Spleen (tissue), 11 donors: ENCODE results near the gene PTX4. TPM values are rescaled to one million over a fixed set of nuclear protein-coding genes. Genes with fewer than 3 reads are reported as not detected.

Experiments
- DNase-seq: peaks from one replicate; pipeline ENCODE4 v3.0.0-alpha.2; 2020
- H3K27ac ChIP-seq, 8 donors: fragments of 200-600 bp; sonication (generic) in 7 of 8; 1 replicate in 4 of 8; 2 replicates in 4 of 8; pipeline versions ENCODE4 v1.5.0 to v1.8.0; 2016 to 2021; ENCODE audit warnings: inconsistent platforms in 4 of 8, mild to moderate bottlenecking in 4 of 8, moderate library complexity in 1 of 8
- H3K27me3 ChIP-seq, 7 donors: fragments of 200-600 bp; sonication (generic) in 6 of 7; replicated peaks in 1 of 7; 1 replicate in 4 of 7; 2 replicates in 3 of 7; pipeline versions ENCODE4 v1.5.0 to v1.8.0; 2016 to 2021; ENCODE audit warnings: inconsistent platforms in 3 of 7, mild to moderate bottlenecking in 1 of 7
- H3K36me3 ChIP-seq, 6 donors: fragments of 200-600 bp; sonication (generic) in 5 of 6; 1 replicate in 4 of 6; 2 replicates in 2 of 6; pipeline versions ENCODE4 v1.5.0 to v1.8.0; 2016 to 2021; ENCODE audit warnings: inconsistent platforms in 2 of 6
- H3K4me1 ChIP-seq, 6 donors: fragments of 200-600 bp; sonication (generic) in 5 of 6; 1 replicate in 3 of 6; 2 replicates in 3 of 6; pipeline versions ENCODE4 v1.5.0 to v1.8.0; 2016 to 2021; ENCODE audit warnings: inconsistent platforms in 3 of 6
- H3K4me3 ChIP-seq, 8 donors: fragments of 200-600 bp; sonication (generic) in 7 of 8; 1 replicate in 4 of 8; 2 replicates in 4 of 8; pipeline versions ENCODE4 v1.5.0 to v1.8.0; 2016 to 2021; ENCODE audit warnings: inconsistent platforms in 4 of 8, mild to moderate bottlenecking in 4 of 8, moderate library complexity in 2 of 8
- H3K9me3 ChIP-seq, 8 donors: fragments of 200-600 bp; sonication (generic) in 7 of 8; 1 replicate in 4 of 8; 2 replicates in 4 of 8; pipeline versions ENCODE4 v1.5.0 to v1.8.0; 2016 to 2021; ENCODE audit warnings: inconsistent platforms in 4 of 8
- POLR2A ChIP-seq, 3 donors: fragments of 450-650 bp; IDR thresholded peaks; one replicate each; pipeline ENCODE4 v1.5.1; 2017; ENCODE audit warnings: antibody characterized with exemption in 3 of 3, mild to moderate bottlenecking in 1 of 3
- POLR2AphosphoS5 ChIP-seq, 3 donors: sonication (generic); formaldehyde crosslinking; IDR thresholded peaks; one replicate each; pipeline ENCODE4 v1.5.1; 2017; ENCODE audit warnings: antibody characterized with exemption in 3 of 3
- WGBS, 5 donors: extraction: QIAGEN DNeasy Blood & Tissue Kit in 3 of 5; methylation state at CpG; one replicate each; pipeline versions ENCODE4 v1.1.5 to v1.1.7; 2013 to 2018; 5-methylcytosine and 5-hydroxymethylcytosine counted together
- intact Hi-C: fragments of 100-400 bp; cut with DNase I; formaldehyde crosslinking; loops from one replicate; pipeline ENCODE4 v1.15.0; 2023; ENCODE audit warnings: low total_unique reads
- polyA plus RNA-seq, 3 donors: library from polyadenylated mRNA; stranded (reverse); fragments of 200-250 nt; gene quantifications; one replicate each; pipeline ENCODE4 v1.2.1, GENCODE V29; 2013
- total RNA-seq, 7 donors: library from RNA; depleted of rRNA in 3 of 7; stranded (reverse); fragments of >200 nt in 3 of 7; fragmentation: NEBNext Ultra II Directional in 4 of 7; extraction: Animal tissue kit (Norgen Biotek cat#: 25700) in 4 of 7; gene quantifications; one replicate each; pipeline versions ENCODE4 v1.1.0 to v1.2.1, GENCODE V29; 2016 to 2021
- TF ChIP-seq, protein P1 (sequence below), 11 experiments: fragments of 200-600 bp in 7 of 11; fragments of 450-650 bp in 4 of 11; sonication (generic) in 4 of 11; IDR thresholded peaks in 8 of 11; conservative IDR thresholded peaks in 3 of 11; 1 replicate in 7 of 11; 2 replicates in 4 of 11; pipeline versions ENCODE4 v1.4.0 to v1.8.0; 2016 to 2021; ENCODE audit warnings: antibody characterized with exemption in 11 of 11, inconsistent platforms in 4 of 11, mild to moderate bottlenecking in 1 of 11
- donor health status: healthy with polysubstance abuse.
- donor health status: DM: no; HTN: no; CAD: no; lungs with moderate emphysema.
- donor health status: DM: no; HTN: no; CAD: no.
- donor health status: Bipolar disorder and iron deficiency.
- donor health status: healthy.
- donor health status: DM: no; HTN: no; CAD: no.
- donor health status: DM: yes; HTN: yes; CAD: no.

PTX4 gene
- total and polyA plus RNA-seq, 10 donors: 0.03 to 0.85 (median 0.44) TPM; not detected in 3

DNA sequence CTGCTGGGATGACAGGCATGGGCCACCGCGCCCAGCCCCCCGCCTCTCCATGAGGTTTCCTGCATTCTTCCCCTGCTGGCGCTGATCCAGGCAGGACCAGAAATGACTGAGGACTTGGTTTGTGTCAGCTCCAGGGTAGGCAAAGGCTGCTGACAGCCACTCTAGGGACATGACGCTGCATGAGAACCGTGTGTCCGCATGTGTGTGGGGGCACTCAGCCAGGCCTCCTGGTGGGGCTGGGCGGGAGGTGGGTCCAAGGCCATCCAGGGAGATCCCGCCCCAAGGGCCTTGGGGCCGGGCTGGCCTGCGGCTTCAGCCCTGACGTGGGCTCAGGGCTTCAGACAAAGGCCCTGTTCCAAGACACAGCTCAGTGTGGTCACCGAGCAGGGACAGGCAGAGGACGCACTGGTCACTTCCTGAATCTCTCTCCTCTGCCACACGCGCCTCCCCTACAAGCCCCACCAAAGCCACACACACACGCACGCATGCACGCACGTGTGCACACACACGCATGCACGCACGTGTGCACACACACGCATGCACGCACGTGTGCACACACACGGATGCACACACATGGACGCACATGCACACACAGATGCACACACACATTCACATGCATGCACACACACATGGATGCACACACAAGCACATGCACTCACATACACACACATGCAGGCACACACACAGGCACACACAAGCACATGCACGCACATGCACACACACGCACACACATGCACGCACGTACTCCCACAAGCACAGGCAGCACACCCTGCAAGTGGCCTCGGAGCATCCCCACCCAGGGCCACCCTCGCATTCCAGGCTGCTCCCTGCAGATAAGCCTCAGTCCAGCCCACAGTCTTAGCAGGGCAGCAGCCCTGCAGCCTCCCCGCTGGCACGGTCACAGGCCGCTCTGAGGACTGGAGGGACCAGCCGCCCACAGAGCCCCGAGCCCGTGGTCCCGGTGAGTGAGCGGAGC is 39.4 kb upstream of the PTX4 start:
- no peak overlapping the region for H3K4me3 ChIP-seq
- H3K36me3 ChIP-seq: peaks cover 0 to 18% (median 0%) of the 10 kb centered on the region in 6 donors
- peaks cover 12 to 67% (median 43%) of the 10 kb centered on the region in 6 donors for H3K4me1 ChIP-seq
- 56 to 72% (median 62%) methylated on average over 30 to 42 of the region's 42 CpGs for WGBS, 5 donors
- intact Hi-C loops: no loop called here
- no peaks in the 10 kb centered on the region for H3K9me3 ChIP-seq
- H3K27ac ChIP-seq: peak overlapping the region in 5 of 8 donors; percentile 41 to 57 (median 51)
- TF ChIP-seq POLR2A (IDR thresholded peaks at IDR 0.05) (no peak), POLR2AphosphoS5 (IDR thresholded peaks at IDR 0.05) (peak; percentile 38 to 82 (median 78))
- TF ChIP-seq, protein P1, sequence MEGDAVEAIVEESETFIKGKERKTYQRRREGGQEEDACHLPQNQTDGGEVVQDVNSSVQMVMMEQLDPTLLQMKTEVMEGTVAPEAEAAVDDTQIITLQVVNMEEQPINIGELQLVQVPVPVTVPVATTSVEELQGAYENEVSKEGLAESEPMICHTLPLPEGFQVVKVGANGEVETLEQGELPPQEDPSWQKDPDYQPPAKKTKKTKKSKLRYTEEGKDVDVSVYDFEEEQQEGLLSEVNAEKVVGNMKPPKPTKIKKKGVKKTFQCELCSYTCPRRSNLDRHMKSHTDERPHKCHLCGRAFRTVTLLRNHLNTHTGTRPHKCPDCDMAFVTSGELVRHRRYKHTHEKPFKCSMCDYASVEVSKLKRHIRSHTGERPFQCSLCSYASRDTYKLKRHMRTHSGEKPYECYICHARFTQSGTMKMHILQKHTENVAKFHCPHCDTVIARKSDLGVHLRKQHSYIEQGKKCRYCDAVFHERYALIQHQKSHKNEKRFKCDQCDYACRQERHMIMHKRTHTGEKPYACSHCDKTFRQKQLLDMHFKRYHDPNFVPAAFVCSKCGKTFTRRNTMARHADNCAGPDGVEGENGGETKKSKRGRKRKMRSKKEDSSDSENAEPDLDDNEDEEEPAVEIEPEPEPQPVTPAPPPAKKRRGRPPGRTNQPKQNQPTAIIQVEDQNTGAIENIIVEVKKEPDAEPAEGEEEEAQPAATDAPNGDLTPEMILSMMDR (IDR thresholded peaks at IDR 0.05 in 8 of 11, conservative IDR thresholded peaks at IDR 0.05 in 3 of 11): peak in 1 of 11 experiments; percentile 6
- H3K27me3 ChIP-seq: no peaks in the 10 kb centered on the region
- no peak for DNase-seq

DNA sequence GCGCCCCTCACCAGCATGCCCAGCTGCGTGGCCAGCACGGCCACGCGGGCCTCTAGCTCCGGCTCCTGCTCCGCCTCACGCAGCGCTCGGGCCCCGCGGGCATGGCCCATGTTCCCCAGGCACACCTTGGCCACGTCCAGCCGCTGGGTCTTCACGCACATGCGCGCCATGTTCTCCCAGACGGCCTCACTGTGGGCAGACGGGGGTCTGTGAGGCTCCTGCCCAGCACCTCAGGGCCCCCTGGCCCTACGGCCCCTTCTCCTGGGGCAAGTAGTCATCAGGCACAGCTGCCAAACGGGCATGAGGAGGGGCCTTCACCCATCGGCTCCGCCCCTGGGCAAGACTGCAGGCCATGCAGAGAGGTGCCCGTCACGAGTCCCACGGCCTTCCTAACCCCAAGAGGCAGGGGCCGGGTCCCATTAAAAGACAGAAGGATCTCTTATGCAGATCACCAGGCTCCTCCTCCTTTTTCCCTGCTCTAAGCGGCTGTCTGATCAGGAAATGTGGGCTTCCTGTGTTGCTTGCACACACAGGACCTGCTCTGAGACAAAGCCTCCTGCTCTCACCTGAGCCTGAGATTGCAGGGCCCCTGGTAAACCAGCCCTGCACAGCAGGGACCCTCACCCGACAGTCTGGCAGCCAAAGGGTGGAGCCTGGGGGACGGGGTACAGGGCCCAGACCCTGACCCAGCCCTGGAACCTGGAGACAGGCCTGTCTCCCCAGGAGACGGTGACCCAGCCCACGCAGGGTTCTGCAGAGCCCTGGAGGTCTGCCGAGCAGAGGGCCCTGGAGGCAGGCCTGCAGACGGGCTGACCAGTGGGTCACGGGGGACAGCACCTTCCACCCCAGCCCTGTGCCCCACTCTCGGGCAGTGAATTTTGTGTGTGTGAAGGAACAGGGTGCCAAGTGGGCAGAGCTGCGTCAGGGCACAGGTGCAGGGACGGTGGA is 38.1 kb upstream of the PTX4 start:
- 68 to 78% (median 70%) methylated on average over 24 to 38 of the region's 38 CpGs for WGBS, 5 donors
- H3K27me3 ChIP-seq: no peaks in the 10 kb centered on the region
- H3K4me1 ChIP-seq: peaks cover under 1 to 54% (median 31%) of the 10 kb centered on the region in 6 donors
- peaks cover 0 to 19% (median 0%) of the 10 kb centered on the region in 6 donors for H3K36me3 ChIP-seq
- intact Hi-C loops: no loop called here
- peak overlapping the region in 6 of 8 donors; percentile 19 to 57 (median 50) for H3K27ac ChIP-seq
- peak overlapping the region in 1 of 8 donors; percentile 28 for H3K4me3 ChIP-seq
- no peak for DNase-seq
- H3K9me3 ChIP-seq: no peaks in the 10 kb centered on the region
- no peak for TF ChIP-seq POLR2A (IDR thresholded peaks at IDR 0.05)
- no peak for TF ChIP-seq POLR2AphosphoS5 (IDR thresholded peaks at IDR 0.05)
- TF ChIP-seq, protein P1 (IDR thresholded peaks at IDR 0.05 in 8 of 11, conservative IDR thresholded peaks at IDR 0.05 in 3 of 11): no peak

DNA sequence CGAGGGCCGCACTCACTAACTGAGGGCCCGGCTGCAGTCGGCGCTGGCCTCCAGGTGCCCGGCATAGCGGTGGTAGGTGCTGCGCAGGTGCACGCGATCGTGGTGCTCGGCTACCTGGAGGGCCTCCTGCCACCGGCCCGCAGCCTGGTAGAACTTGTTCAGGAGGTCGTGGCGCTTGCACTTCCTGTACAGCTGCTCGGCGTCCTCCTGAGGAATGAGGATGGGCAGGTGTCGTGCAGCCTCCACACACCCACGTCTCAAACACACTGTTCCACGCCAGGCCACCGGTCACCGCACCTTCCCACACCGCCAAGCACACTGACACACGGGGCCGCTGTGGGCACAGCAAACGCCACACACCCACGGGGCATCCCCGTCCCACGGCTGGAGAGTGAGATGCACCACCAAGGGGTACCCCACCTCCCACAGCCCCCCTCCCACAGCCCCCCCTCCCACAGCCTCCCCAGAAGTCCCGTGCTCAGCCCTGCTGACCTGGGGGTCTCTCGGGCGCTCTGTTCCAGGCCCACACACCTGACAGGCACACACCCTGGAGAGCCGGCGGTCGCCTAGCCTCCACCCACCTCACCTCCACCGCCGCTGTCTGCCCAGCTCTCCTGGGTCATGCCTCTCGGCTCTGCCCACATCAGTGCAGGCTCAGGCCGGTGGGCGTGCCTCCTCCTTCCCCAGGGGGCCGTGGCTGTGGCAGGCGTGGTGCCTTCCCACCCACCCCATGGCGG is 37.3 kb upstream of the PTX4 start:
- no peaks in the 10 kb centered on the region for H3K27me3 ChIP-seq
- WGBS, 5 donors: 70 to 84% (median 76%) methylated on average over 30 to 44 of the region's 44 CpGs; no CpG with 5 or more reads in 1 of the 5 donors
- H3K4me3 ChIP-seq: peak overlapping the region in 1 of 8 donors; percentile 28
- intact Hi-C loops: no loop called here
- peaks cover 0 to 46% (median 25%) of the 10 kb centered on the region in 6 donors for H3K4me1 ChIP-seq
- TF ChIP-seq, protein P1 (IDR thresholded peaks at IDR 0.05 in 8 of 11, conservative IDR thresholded peaks at IDR 0.05 in 3 of 11): no peak
- TF ChIP-seq POLR2AphosphoS5 (IDR thresholded peaks at IDR 0.05): no peak
- TF ChIP-seq POLR2A (IDR thresholded peaks at IDR 0.05): no peak
- no peak for DNase-seq
- H3K27ac ChIP-seq: peak overlapping the region in 3 of 8 donors; percentile 50 to 57 (median 51)
- no peaks in the 10 kb centered on the region for H3K9me3 ChIP-seq
- H3K36me3 ChIP-seq: peaks cover 0 to 19% (median 0%) of the 10 kb centered on the region in 6 donors
